ENCODE data around the gene COG4. TPM values are rescaled to one million over a fixed set of nuclear protein-coding genes. Genes with fewer than 3 reads are reported as not detected.

COG4 gene
- 41.2 and 46.2 TPM in 2 replicates for total RNA-seq (2014; rRNA removed; shearing (Covaris generic))
- 38.2 and 48.5 TPM in 2 replicates for polyA plus RNA-seq (2015; cell fraction: cytosol; rRNA removed)
- 168 and 191 TPM in 2 replicates for polyA plus RNA-seq (2015; cell fraction: nucleus; rRNA removed)

DNA sequence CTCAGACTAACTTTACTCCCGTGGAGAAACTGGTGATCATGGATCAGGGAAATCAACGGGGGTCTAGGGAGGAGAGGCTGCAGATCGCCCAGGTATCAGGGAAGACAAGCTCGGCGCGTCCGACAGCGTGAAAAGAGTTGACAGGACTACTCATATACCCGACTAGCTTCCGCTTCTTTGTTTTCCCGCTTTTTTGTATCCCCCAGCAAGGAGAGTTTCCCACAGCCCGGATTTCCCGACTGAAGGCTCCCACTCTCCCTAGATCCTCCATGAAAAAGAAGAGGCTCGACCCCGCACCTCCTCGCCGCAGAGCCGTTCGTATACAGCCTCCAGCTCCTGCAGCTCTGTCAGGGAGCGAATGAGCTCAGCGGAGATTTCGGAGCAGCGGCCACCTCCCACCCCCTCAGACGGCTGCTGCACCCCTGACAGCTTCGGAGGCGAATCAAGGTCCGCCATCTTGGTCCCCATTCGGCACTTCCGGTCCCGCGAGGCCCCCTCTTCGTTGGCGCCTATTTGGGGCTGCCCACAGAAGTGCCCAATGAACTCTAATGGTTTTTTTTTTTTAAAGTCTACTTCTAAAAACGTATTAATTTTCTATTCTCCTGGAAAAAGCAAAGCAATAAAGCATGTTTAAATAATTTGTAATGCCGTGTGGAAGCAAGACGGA, at the start of gene COG4:
TSS of gene COG4 (minus strand) at position 479 of the 667 bp plus-strand sequence. CDS start at position 468, 11 bp downstream.
- in situ Hi-C loops (cut with HindIII; ENCODE audit: low pct_unique_long_range_greater_than_20kb, low sequenced_read_pairs): no loop called here
- DNase-seq (ENCODE audit: low read depth, low spot score): peak; percentile 79

- no peak for DNase-seq (ENCODE audit: low read depth, low spot score)
- in situ Hi-C loops (cut with HindIII; ENCODE audit: low pct_unique_long_range_greater_than_20kb, low sequenced_read_pairs): no loop called here
These were observed 49.5 kb upstream of the COG4 start for GRCh38 chr16:70572926-70573270.

DNA sequence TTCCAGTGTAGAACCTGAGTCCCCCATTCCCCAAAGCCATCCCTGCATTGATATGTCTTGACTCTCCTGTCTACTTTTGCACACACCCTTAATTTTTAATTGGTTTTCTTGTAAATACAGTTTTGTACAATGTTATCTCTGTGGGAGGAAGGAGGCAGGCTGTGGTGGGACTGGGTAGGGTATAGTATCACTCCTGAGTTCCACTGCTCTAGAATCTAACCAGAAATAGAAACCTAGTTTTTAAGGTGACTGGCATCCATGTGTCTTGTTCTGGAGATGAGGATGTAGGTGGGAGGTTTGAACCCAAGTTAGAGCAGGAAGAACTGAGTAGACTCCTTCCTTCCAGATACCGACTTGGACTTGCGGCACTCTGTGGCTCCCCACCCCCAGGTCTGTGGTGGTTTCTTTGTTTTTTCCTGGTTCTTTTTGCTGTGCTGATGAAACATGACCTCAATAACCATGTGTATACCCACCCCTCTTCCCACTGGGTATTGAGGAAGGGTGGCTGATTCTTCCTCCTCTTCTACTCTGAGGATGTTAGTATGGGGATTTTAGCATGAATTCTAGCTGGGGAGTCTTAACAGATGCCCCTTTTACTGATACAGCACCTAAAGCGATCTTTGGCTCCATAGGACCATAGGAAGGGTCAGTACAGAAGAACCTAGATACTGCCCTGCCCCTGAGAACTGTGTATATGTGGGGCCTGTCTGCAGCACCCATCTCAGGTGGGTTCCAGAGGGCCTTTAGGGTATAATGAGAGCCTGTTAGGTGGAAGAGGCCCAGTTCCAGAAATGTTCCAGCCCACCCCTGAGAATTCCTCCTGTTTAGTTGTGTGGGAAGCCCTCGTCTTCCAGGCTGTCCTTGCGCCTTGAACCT, 48.9 kb upstream of the COG4 start:
- no peak for DNase-seq (ENCODE audit: low read depth, low spot score)
- in situ Hi-C loops (cut with HindIII; ENCODE audit: low pct_unique_long_range_greater_than_20kb, low sequenced_read_pairs): no loop called here

GRCh38 chr16:70571623-70572022, 48.3 kb upstream of the COG4 start:
- DNase-seq (ENCODE audit: low read depth, low spot score): no peak
- in situ Hi-C loops (cut with HindIII; ENCODE audit: low pct_unique_long_range_greater_than_20kb, low sequenced_read_pairs): no loop called here

GRCh38 chr16:70570967-70571570, 47.7 kb upstream of the COG4 start:
- no peak for DNase-seq (ENCODE audit: low read depth, low spot score)
- in situ Hi-C loops (cut with HindIII; ENCODE audit: low pct_unique_long_range_greater_than_20kb, low sequenced_read_pairs): no loop called here

DNA sequence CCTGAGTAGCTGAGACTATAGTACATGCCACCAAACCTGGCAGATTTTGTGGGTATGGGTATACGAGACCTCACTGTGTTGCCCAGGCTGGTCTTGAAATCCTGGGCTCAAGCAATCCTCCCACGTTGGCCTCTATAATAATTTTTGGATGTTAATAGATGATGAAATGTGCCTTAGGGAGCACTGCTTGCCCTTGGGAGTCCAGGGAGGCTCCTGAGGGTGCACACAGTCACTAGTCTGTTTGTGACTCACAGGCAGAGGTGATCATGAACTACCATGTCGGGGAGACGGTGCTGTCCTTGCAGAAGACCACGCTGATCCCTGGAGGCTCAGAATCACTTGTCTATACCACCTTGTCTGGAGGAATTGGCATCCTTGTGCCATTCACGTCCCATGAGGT, 46.4 kb upstream of the COG4 start:
- DNase-seq (ENCODE audit: low read depth, low spot score): no peak

GRCh38 chr16:70568601-70569237, 45.4 kb upstream of the COG4 start:
- DNase-seq (ENCODE audit: low read depth, low spot score): no peak
- in situ Hi-C loops (cut with HindIII; ENCODE audit: low pct_unique_long_range_greater_than_20kb, low sequenced_read_pairs): no loop called here

More for the DNA sequence above, 46.4 kb upstream of the COG4 start:
- in situ Hi-C loops (cut with HindIII; ENCODE audit: low pct_unique_long_range_greater_than_20kb, low sequenced_read_pairs): no loop called here

- DNase-seq (ENCODE audit: low read depth, low spot score): no peak
- in situ Hi-C loops (cut with HindIII; ENCODE audit: low pct_unique_long_range_greater_than_20kb, low sequenced_read_pairs): no loop called here
These were observed 41.7 kb upstream of the COG4 start for GRCh38 chr16:70565053-70565452.

GRCh38 chr16:70563636-70564035, 40.3 kb upstream of the COG4 start:
- in situ Hi-C loops (cut with HindIII; ENCODE audit: low pct_unique_long_range_greater_than_20kb, low sequenced_read_pairs): no loop called here
- no peak for DNase-seq (ENCODE audit: low read depth, low spot score)

GRCh38 chr16:70561623-70562022, 38.3 kb upstream of the COG4 start:
- no peak for DNase-seq (ENCODE audit: low read depth, low spot score)
- in situ Hi-C loops (cut with HindIII; ENCODE audit: low pct_unique_long_range_greater_than_20kb, low sequenced_read_pairs): no loop called here

GRCh38 chr16:70556063-70556462, 32.7 kb upstream of the COG4 start:
- no peak for DNase-seq (ENCODE audit: low read depth, low spot score)
- in situ Hi-C loops (cut with HindIII; ENCODE audit: low pct_unique_long_range_greater_than_20kb, low sequenced_read_pairs): no loop called here

DNA sequence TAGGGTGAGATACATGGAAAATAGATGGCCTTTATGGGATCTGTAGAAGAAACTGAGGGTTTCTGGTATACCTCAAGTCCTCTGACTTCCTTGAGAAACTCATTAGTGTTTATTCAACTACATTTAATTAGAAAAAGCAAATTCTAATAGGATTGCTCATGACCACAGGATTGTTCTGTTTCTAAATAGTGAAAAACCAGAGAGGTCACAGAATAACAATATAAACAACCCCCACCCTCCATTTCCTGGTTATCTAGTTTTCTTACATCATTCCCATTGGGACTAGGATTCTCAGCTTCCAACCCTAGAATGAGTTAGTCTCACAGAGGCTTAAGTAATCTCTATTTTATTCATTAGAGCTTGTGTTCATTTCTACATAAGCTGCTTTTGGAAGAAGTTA, 30.3 kb upstream of the COG4 start:
- in situ Hi-C loops (cut with HindIII; ENCODE audit: low pct_unique_long_range_greater_than_20kb, low sequenced_read_pairs): no loop called here
- DNase-seq (ENCODE audit: low read depth, low spot score): no peak

GRCh38 chr16:70552675-70553074, 29.3 kb upstream of the COG4 start:
- no peak for DNase-seq (ENCODE audit: low read depth, low spot score)
- in situ Hi-C loops (cut with HindIII; ENCODE audit: low pct_unique_long_range_greater_than_20kb, low sequenced_read_pairs): no loop called here

DNA sequence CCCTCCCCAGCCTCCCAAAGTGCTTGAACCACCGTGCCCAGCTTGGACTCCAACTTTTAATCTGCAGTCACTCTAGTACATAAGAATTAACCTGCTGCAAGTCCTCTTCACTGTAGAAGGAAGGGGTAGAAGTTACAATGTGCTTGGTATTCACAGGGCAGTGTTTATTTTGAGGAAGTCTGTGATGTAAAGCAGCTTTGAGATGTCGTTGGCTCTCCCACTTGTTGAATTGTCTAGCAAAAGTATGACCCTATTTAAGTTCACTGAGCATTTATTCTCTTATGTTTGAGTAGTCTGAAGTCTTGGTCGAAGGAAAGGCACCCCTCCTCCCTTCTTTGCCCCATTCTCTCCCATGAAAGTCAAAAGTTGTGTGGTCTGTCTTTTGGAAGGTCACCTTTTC, 28.4 kb upstream of the COG4 start:
- DNase-seq (ENCODE audit: low read depth, low spot score): no peak
- in situ Hi-C loops (cut with HindIII; ENCODE audit: low pct_unique_long_range_greater_than_20kb, low sequenced_read_pairs): no loop called here

- DNase-seq (ENCODE audit: low read depth, low spot score): no peak
- in situ Hi-C loops (cut with HindIII; ENCODE audit: low pct_unique_long_range_greater_than_20kb, low sequenced_read_pairs): no loop called here
These were observed 26.7 kb upstream of the COG4 start for GRCh38 chr16:70550082-70550481.

DNA sequence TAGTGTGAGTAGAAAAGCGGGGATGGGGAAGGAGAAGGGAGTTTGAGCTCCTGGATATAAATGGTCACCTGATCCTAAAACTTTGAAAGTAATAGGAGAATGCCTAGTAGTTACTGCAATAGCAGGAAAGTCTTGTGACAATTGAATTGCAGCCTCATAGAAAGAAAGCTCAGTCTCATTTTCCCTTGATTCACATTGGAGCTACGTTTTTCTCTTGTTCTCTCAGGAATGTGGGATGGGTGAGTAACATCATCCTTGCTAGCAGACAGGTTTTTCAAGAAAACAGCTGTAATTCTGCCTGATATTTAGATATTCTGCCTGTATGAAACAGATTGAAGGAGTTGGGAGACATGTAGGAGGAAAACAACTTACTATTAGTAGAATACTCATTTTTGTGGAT, 25.6 kb upstream of the COG4 start:
- in situ Hi-C loops (cut with HindIII; ENCODE audit: low pct_unique_long_range_greater_than_20kb, low sequenced_read_pairs): no loop called here
- DNase-seq (ENCODE audit: low read depth, low spot score): no peak

DNA sequence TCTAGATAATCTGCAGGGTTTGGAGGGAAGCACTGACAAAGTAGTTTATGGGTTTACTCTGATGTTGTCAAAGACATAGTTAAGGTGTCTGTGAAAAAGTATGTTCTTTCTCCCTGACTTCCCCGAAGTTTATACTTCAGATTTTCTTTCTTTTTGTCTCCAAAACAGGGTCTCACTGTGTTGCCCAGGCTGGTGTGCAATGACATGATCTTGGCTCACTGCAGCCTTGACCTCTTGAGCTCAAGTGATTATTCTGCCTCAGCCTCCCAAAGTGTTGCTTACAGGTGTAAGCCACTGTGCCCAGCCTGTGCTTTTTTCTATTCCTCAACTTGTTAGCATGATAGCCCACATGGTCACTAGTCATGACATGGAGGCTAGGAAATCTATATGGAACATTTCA, 21.2 kb upstream of the COG4 start:
- in situ Hi-C loops (cut with HindIII; ENCODE audit: low pct_unique_long_range_greater_than_20kb, low sequenced_read_pairs): no loop called here
- DNase-seq (ENCODE audit: low read depth, low spot score): no peak

DNA sequence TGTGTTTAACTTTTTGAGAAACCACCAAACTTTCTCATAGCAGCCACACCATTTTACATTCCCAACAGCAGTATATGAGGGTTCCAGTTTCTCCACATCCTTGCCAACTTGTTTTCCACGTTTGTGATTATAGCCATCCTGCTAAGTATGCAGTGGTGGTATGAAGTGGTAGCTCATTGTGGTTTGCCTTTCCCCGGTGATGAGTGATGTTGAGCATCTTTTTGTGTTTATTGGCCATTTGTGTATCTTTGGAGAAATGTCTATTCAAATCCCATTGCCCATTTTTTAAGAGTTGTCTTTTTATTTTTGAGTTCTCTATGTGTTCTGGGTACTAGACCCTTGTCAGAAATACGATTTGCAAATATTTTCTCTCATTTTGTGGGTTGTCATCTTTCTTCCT, 17.6 kb upstream of the COG4 start:
- in situ Hi-C loops (cut with HindIII; ENCODE audit: low pct_unique_long_range_greater_than_20kb, low sequenced_read_pairs): no loop called here
- no peak for DNase-seq (ENCODE audit: low read depth, low spot score)

Data from SK-MEL-5 (cell line).